Pancreas (tissue), 10 donors: ENCODE measurements around the gene SGCD. TPM values are rescaled to one million over a fixed set of nuclear protein-coding genes. Genes with fewer than 3 reads are reported as not detected.

Experiments
- ATAC-seq, 4 donors: fragments of 200-7000 bp; cut with Tn5 transposase; one replicate each; pipeline versions ENCODE4 v1.8.0 to v1.9.1; 2020; ENCODE audit warnings: mild to moderate bottlenecking in 4 of 4, moderate library complexity in 4 of 4
- DNase-seq, 6 donors: peaks; one replicate each; pipeline ENCODE4 v3.0.0-alpha.2; 2020
- FAIRE-seq: peaks from 2 replicates; lab custom pipeline; 2012; peaks lifted over from hg19 to GRCh38; lab: Jason Lieb, UNC
- H3K27ac ChIP-seq, 4 donors: fragments of 200-600 bp; sonication (generic); 1 replicate in 3 of 4; 2 replicates in 1 of 4; pipeline versions ENCODE4 v1.5.0 to v1.8.0; 2020
- H3K27me3 ChIP-seq, 4 donors: fragments of 200-600 bp; one replicate each; pipeline ENCODE4 v1.8.0; 2021
- H3K36me3 ChIP-seq, 3 donors: fragments of 200-600 bp; sonication (generic) in 1 of 3; one replicate each; pipeline versions ENCODE4 v1.5.0 to v1.8.0; 2020 to 2021
- H3K4me1 ChIP-seq, 3 donors: fragments of 200-600 bp; one replicate each; pipeline ENCODE4 v1.8.0; 2021
- H3K4me3 ChIP-seq, 4 donors: fragments of 200-600 bp; sonication (generic) in 2 of 4; one replicate each; pipeline versions ENCODE4 v1.5.0 to v1.8.0; 2020 to 2021
- H3K9me3 ChIP-seq, 4 donors: fragments of 200-600 bp; one replicate each; pipeline ENCODE4 v1.8.0; 2021
- CTCF ChIP-seq, 4 donors: fragments of 200-600 bp; sonication (generic) in 3 of 4; IDR thresholded peaks; one replicate each; pipeline versions ENCODE4 v1.5.0 to v1.8.0; 2021; ENCODE audit warnings: antibody characterized with exemption in 4 of 4
- WGBS, 2 donors: extraction: QIAGEN DNeasy Blood & Tissue Kit; methylation state at CpG; one replicate each; pipeline ENCODE4 v1.1.7; 2013; 5-methylcytosine and 5-hydroxymethylcytosine counted together
- intact Hi-C, 3 donors: fragments of 100-400 bp; cut with DNase I; formaldehyde crosslinking; loops; one replicate each; pipeline versions ENCODE4 v1.11.1 to v1.14.2; 2022
- polyA plus RNA-seq, 2 donors: library from polyadenylated mRNA; stranded (reverse); fragments of 200-250 nt; gene quantifications; one replicate each; pipeline ENCODE4 v1.2.3, GENCODE V29; 2013
- total RNA-seq, 6 donors: library from RNA; stranded (reverse); fragmentation: NEBNext Ultra II Directional in 4 of 6; extraction: Animal tissue kit (Norgen Biotek cat#: 25700) in 4 of 6; gene quantifications; one replicate each; pipeline versions ENCODE4 v1.2.1 to v1.2.4, GENCODE V29; 2021 to 2023
- donor health status: healthy with polysubstance abuse.
- donor health status: DM: no; HTN: no; CAD: no; lungs with moderate emphysema.
- donor health status: DM: no; HTN: no; CAD: no.
- donor health status: control.
- donor health status: control.
- donor health status: Bipolar disorder and iron deficiency.
- donor health status: DM: yes; HTN: yes; CAD: no.
- donor health status: DM: no; HTN: no; CAD: no.
- donor health status: DM: no; HTN: no; CAD: no.
- donor health status: DM: yes; HTN: yes; CAD: no.

SGCD gene
- total and polyA plus RNA-seq, 8 donors: 0.11 to 1.9 (median 0.35) TPM

GRCh38 chr5:156722358-156722757 is 395.4 kb downstream of the SGCD start:
- no peak for TF ChIP-seq CTCF (IDR thresholded peaks at IDR 0.05)
- Histone ChIP-seq H3K4me3 (no peak overlapping the region), H3K4me1 (no peaks in the 10 kb centered on the region), H3K27ac (no peak overlapping the region), H3K9me3 (no peaks in the 10 kb centered on the region), H3K27me3 (no peaks in the 10 kb centered on the region), H3K36me3 (no peaks in the 10 kb centered on the region)
- intact Hi-C loops: no loop called here
- FAIRE-seq (no peak), DNase-seq (no peak), ATAC-seq (no peak)

- Histone ChIP-seq H3K27ac (no peak overlapping the region), H3K27me3 (no peaks in the 10 kb centered on the region), H3K4me1 (no peaks in the 10 kb centered on the region), H3K36me3 (no peaks in the 10 kb centered on the region), H3K4me3 (no peak overlapping the region), H3K9me3 (no peaks in the 10 kb centered on the region)
- DNase-seq (no peak), FAIRE-seq (no peak), ATAC-seq (no peak)
- intact Hi-C loops: no loop called here
- 67 to 76% methylated on average over 3 of the region's 3 CpGs for WGBS, 2 donors
- TF ChIP-seq CTCF (IDR thresholded peaks at IDR 0.05): no peak
These were observed 408.5 kb downstream of the SGCD start for GRCh38 chr5:156735477-156735876.

GRCh38 chr5:156741516-156741915 is 414.6 kb downstream of the SGCD start:
- Histone ChIP-seq H3K27ac (no peak overlapping the region), H3K27me3 (peaks cover 0 to 3% (median 0%) of the 10 kb centered on the region in 4 donors), H3K9me3 (no peaks in the 10 kb centered on the region), H3K4me1 (no peaks in the 10 kb centered on the region), H3K4me3 (no peak overlapping the region), H3K36me3 (no peaks in the 10 kb centered on the region)
- WGBS, 2 donors: 51 to 59% methylated on average over 5 of the region's 5 CpGs
- intact Hi-C loops: no loop called here
- no peak for DNase-seq
- FAIRE-seq: no peak
- no peak for TF ChIP-seq CTCF (IDR thresholded peaks at IDR 0.05)
- ATAC-seq: no peak

GRCh38 chr5:156753846-156754245 is 426.9 kb downstream of the SGCD start:
- intact Hi-C loops: no loop called here
- no peak for TF ChIP-seq CTCF (IDR thresholded peaks at IDR 0.05)
- 73 to 81% methylated on average over 3 of the region's 3 CpGs for WGBS, 2 donors

GRCh38 chr5:156755421-156756087 is 428.6 kb downstream of the SGCD start:
- H3K36me3 ChIP-seq: no peaks in the 10 kb centered on the region
- no peaks in the 10 kb centered on the region for H3K9me3 ChIP-seq
- no peaks in the 10 kb centered on the region for H3K4me1 ChIP-seq
- ATAC-seq: no peak
- no peaks in the 10 kb centered on the region for H3K27me3 ChIP-seq
- FAIRE-seq: no peak
- H3K4me3 ChIP-seq: no peak overlapping the region
- DNase-seq: no peak
- H3K27ac ChIP-seq: no peak overlapping the region
- intact Hi-C loops: no loop called here
- TF ChIP-seq CTCF (IDR thresholded peaks at IDR 0.05): no peak
- 78 to 88% methylated on average over 3 of the region's 3 CpGs for WGBS, 2 donors

More at GRCh38 chr5:156753846-156754245, 426.9 kb downstream of the SGCD start:
- Histone ChIP-seq H3K27me3 (no peaks in the 10 kb centered on the region), H3K36me3 (no peaks in the 10 kb centered on the region), H3K9me3 (no peaks in the 10 kb centered on the region), H3K27ac (no peak overlapping the region), H3K4me3 (no peak overlapping the region), H3K4me1 (no peaks in the 10 kb centered on the region)
- DNase-seq (no peak), ATAC-seq (no peak), FAIRE-seq (no peak)
